WTC11 (cell line): ENCODE measurements around the gene CIRBP. TPM values are rescaled to one million over a fixed set of nuclear protein-coding genes. Genes with fewer than 3 reads are reported as not detected.

Source experiments
- ATAC-seq: fragments of 200-7000 bp; cut with Tn5 transposase; 2 replicates; pipeline ENCODE4 v1.10.0; 2021; ENCODE audit warnings: mild to moderate bottlenecking, moderate library complexity
- CTCF ChIA-PET: fragments of 300-600 bp; sonication (Branson Sonifier 250); formaldehyde crosslinking; loops from one replicate; lab custom pipeline; 2021; ENCODE audit warnings: antibody characterized with exemption; lab: Charles Lee
- POLR2A ChIA-PET: fragments of 350-600 bp; sonication (Branson Sonifier 250); formaldehyde crosslinking; loops from one replicate; lab custom pipeline; 2021; ENCODE audit warnings: antibody characterized with exemption; lab: Charles Lee
- DNase-seq: peaks from one replicate; pipeline ENCODE4 v3.0.0; 2021; ENCODE audit warnings: low spot score
- H3K27ac Mint-ChIP-seq: 2 replicates; pipeline ENCODE4 v1.8.0; 2021; ENCODE audit warnings: mixed read lengths
- H3K27me3 Mint-ChIP-seq: 2 replicates; pipeline ENCODE4 v1.8.0; 2021; ENCODE audit warnings: low read depth, mild to moderate bottlenecking, moderate library complexity, mixed read lengths
- H3K36me3 Mint-ChIP-seq: 2 replicates; pipeline ENCODE4 v1.8.0; 2021; ENCODE audit warnings: mixed read lengths
- H3K4me1 Mint-ChIP-seq: 2 replicates; pipeline ENCODE4 v1.8.0; 2022; ENCODE audit warnings: mixed read lengths
- H3K4me3 Mint-ChIP-seq: 2 replicates; pipeline ENCODE4 v1.8.0; 2021; ENCODE audit warnings: mild to moderate bottlenecking, moderate library complexity, mixed read lengths
- H3K9me3 Mint-ChIP-seq: 2 replicates; pipeline ENCODE4 v1.8.0; 2021; ENCODE audit warnings: mixed read lengths
- ATF2 ChIP-seq: sonication (generic); formaldehyde crosslinking; IDR thresholded peaks from 2 replicates; pipeline ENCODE4 v1.8.1; 2022; ENCODE audit warnings: low read depth, missing genetic modification reagents, borderline replicate concordance
- CBFB ChIP-seq: sonication (generic); formaldehyde crosslinking; IDR thresholded peaks from 2 replicates; pipeline ENCODE4 v1.8.1; 2022; ENCODE audit warnings: mild to moderate bottlenecking, low read depth, missing genetic modification reagents
- E2F5 ChIP-seq: sonication (generic); formaldehyde crosslinking; IDR thresholded peaks from 2 replicates; pipeline ENCODE4 v1.8.1; 2022; ENCODE audit warnings: mild to moderate bottlenecking, moderate library complexity, missing genetic modification reagents
- GTF2I ChIP-seq: fragments of 250-450 bp; sonication (Bioruptor Pico); conservative IDR thresholded peaks from 2 replicates; pipeline ENCODE4 v1.4.0; 2021; ENCODE audit warnings: mild to moderate bottlenecking
- IRF2 ChIP-seq: sonication (generic); formaldehyde crosslinking; IDR thresholded peaks from 2 replicates; pipeline ENCODE4 v1.8.0; 2022; ENCODE audit warnings: low read depth, missing genetic modification reagents, borderline replicate concordance
- MLX ChIP-seq: sonication (generic); formaldehyde crosslinking; IDR thresholded peaks from 2 replicates; pipeline ENCODE4 v1.8.1; 2023; ENCODE audit warnings: mild to moderate bottlenecking, missing genetic modification reagents, moderate library complexity
- SOX15 ChIP-seq: fragments of 250-450 bp; sonication (Bioruptor Pico); IDR thresholded peaks from 2 replicates; pipeline ENCODE4 v1.9.0; 2021; ENCODE audit warnings: mild to moderate bottlenecking
- TEAD1 ChIP-seq: sonication (generic); formaldehyde crosslinking; IDR thresholded peaks from 2 replicates; pipeline ENCODE4 v1.8.0; 2022; ENCODE audit warnings: mild to moderate bottlenecking, missing genetic modification reagents
- ZNF219 ChIP-seq: sonication (generic); formaldehyde crosslinking; IDR thresholded peaks from 2 replicates; pipeline ENCODE4 v1.8.0; 2023; ENCODE audit warnings: missing genetic modification reagents, mild to moderate bottlenecking, borderline replicate concordance
- ZNF425 ChIP-seq: fragments of 250-450 bp; sonication (Bioruptor Pico); conservative IDR thresholded peaks from 2 replicates; pipeline ENCODE4 v1.9.0; 2021; ENCODE audit warnings: mild to moderate bottlenecking
- total RNA-seq: library from RNA; stranded (reverse); gene quantifications from 3 replicates; pipeline ENCODE4 v1.2.3, GENCODE V29; 2021
- TF ChIP-seq, protein P1 (sequence below): sonication (generic); formaldehyde crosslinking; IDR thresholded peaks from 2 replicates; pipeline ENCODE4 v1.8.0; 2022; ENCODE audit warnings: mild to moderate bottlenecking, missing genetic modification reagents
- TF ChIP-seq, protein P2 (sequence below): sonication (generic); formaldehyde crosslinking; IDR thresholded peaks from 2 replicates; pipeline ENCODE4 v1.8.1; 2023; ENCODE audit warnings: mild to moderate bottlenecking, missing genetic modification reagents, moderate library complexity
- TF ChIP-seq, protein P3 (sequence below): fragments of 250-450 bp; sonication (Bioruptor Pico); IDR thresholded peaks from 2 replicates; pipeline ENCODE4 v1.8.0; 2021; ENCODE audit warnings: mild to moderate bottlenecking
- TF ChIP-seq, protein P4 (sequence below): sonication (generic); formaldehyde crosslinking; IDR thresholded peaks from 2 replicates; pipeline ENCODE4 v1.8.1; 2023; ENCODE audit warnings: mild to moderate bottlenecking, missing genetic modification reagents

The CIRBP gene
- total RNA-seq, 1 experiment from 2014 or later: 298 TPM

GRCh38 chr19:1235625-1236538, 33.2 kb upstream of the CIRBP start:
- no peaks in the 10 kb centered on the region for H3K9me3 Mint-ChIP-seq
- no peaks in the 10 kb centered on the region for H3K36me3 Mint-ChIP-seq
- no peak for ATAC-seq
- H3K27ac Mint-ChIP-seq: no peak overlapping the region
- CTCF ChIA-PET: interaction anchor here (0.9 to 1.6 kb wide), 5 partner anchors 8 to 122 kb away, joined by 3 to 6 read pairs (median 5); no protein-coding TSS in a partner anchor
- H3K27me3 Mint-ChIP-seq: peaks cover 2% of the 10 kb centered on the region; the same call in 1 of the 2 replicates
- TF ChIP-seq SOX15 (CRISPR knock-in tag) (no peak), E2F5 (CRISPR knock-in tag) (0 out of 2 replicates have a peak, but pooled peaks have one; percentile 19)
- TF ChIP-seq, all 79 proteins: peak for 1
- POLR2A ChIA-PET: interaction anchor here (0.6 kb wide), 1 partner anchor 24 kb away, joined by 14 read pairs; no protein-coding TSS in a partner anchor
- Mint-ChIP-seq H3K4me3 (peak overlapping the region; percentile 41), H3K4me1 (peaks cover 12% of the 10 kb centered on the region)
- no peak for DNase-seq

DNA sequence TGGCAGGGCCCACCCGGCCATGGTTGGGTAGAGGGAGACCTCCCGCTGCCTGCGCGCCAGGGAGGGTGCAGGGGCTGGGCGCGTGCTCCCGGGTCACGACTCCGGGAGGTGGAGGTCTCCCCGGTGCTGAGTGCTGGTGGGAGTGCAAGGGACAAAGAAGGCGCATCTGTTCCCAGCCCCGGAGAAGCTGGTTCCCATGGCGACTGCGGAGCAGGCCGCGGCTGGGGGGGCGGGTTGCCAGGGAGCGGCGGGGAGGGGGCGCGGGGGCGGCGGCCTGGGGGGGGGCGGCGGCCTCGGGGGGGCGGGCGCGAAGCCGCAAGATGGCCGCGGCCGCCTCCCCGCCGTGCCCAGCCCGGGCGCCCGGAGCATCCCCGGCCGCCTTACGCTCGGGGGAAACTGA, 32.6 kb upstream of the CIRBP start:
- DNase-seq (peak; percentile 39), ATAC-seq (no peak)
- H3K27me3 Mint-ChIP-seq: peaks cover 4% of the 10 kb centered on the region; the same call in 1 of the 2 replicates
- TF ChIP-seq TEAD1 (CRISPR knock-in tag) (no peak), ZNF219 (CRISPR knock-in tag) (no peak)
- TF ChIP-seq, protein P1, sequence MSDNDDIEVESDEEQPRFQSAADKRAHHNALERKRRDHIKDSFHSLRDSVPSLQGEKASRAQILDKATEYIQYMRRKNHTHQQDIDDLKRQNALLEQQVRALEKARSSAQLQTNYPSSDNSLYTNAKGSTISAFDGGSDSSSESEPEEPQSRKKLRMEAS (CRISPR knock-in tag): peak; percentile 8; the same call in 1 of the 2 replicates
- TF ChIP-seq, protein P2, sequence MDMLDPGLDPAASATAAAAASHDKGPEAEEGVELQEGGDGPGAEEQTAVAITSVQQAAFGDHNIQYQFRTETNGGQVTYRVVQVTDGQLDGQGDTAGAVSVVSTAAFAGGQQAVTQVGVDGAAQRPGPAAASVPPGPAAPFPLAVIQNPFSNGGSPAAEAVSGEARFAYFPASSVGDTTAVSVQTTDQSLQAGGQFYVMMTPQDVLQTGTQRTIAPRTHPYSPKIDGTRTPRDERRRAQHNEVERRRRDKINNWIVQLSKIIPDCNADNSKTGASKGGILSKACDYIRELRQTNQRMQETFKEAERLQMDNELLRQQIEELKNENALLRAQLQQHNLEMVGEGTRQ: no peak
- ChIA-PET POLR2A (no interaction called here), CTCF (interaction anchor here (0.9 to 1.6 kb wide), 5 partner anchors 8 to 123 kb away, joined by 3 to 6 read pairs (median 5); no protein-coding TSS in a partner anchor)
- peak overlapping the region; percentile 41 for H3K4me3 Mint-ChIP-seq
- no peaks in the 10 kb centered on the region for H3K9me3 Mint-ChIP-seq
- H3K4me1 Mint-ChIP-seq: peaks cover 15% of the 10 kb centered on the region
- no peaks in the 10 kb centered on the region for H3K36me3 Mint-ChIP-seq
- H3K27ac Mint-ChIP-seq: no peak overlapping the region

GRCh38 chr19:1237027-1237659, 32.0 kb upstream of the CIRBP start:
- DNase-seq (peak; percentile 36), ATAC-seq (no peak)
- Mint-ChIP-seq H3K4me3 (peak overlapping the region; percentile 54), H3K27ac (no peak overlapping the region), H3K36me3 (no peaks in the 10 kb centered on the region), H3K27me3 (peaks cover 4% of the 10 kb centered on the region; the same call in 1 of the 2 replicates), H3K4me1 (peaks cover 15% of the 10 kb centered on the region), H3K9me3 (no peaks in the 10 kb centered on the region)
- ChIA-PET POLR2A (no interaction called here), CTCF (interaction anchor here (1.0 to 1.6 kb wide), 4 partner anchors 15 to 124 kb away, joined by 3 to 6 read pairs (median 4); no protein-coding TSS in a partner anchor)
- no peak for TF ChIP-seq CBFB (CRISPR knock-in tag)
- no peak for TF ChIP-seq ZNF219 (CRISPR knock-in tag)
- no peak for TF ChIP-seq ATF2
- TF ChIP-seq, protein P3, sequence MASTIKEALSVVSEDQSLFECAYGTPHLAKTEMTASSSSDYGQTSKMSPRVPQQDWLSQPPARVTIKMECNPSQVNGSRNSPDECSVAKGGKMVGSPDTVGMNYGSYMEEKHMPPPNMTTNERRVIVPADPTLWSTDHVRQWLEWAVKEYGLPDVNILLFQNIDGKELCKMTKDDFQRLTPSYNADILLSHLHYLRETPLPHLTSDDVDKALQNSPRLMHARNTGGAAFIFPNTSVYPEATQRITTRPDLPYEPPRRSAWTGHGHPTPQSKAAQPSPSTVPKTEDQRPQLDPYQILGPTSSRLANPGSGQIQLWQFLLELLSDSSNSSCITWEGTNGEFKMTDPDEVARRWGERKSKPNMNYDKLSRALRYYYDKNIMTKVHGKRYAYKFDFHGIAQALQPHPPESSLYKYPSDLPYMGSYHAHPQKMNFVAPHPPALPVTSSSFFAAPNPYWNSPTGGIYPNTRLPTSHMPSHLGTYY (CRISPR knock-in tag): no peak
- no peak for TF ChIP-seq IRF2 (CRISPR knock-in tag)
- TF ChIP-seq MLX (CRISPR knock-in tag): no peak
- TF ChIP-seq, protein P2: no peak
- no peak for TF ChIP-seq GTF2I (CRISPR knock-in tag)
- no peak for TF ChIP-seq E2F5 (CRISPR knock-in tag)
- TF ChIP-seq ZNF425 (CRISPR knock-in tag): no peak
- TF ChIP-seq, protein P4, sequence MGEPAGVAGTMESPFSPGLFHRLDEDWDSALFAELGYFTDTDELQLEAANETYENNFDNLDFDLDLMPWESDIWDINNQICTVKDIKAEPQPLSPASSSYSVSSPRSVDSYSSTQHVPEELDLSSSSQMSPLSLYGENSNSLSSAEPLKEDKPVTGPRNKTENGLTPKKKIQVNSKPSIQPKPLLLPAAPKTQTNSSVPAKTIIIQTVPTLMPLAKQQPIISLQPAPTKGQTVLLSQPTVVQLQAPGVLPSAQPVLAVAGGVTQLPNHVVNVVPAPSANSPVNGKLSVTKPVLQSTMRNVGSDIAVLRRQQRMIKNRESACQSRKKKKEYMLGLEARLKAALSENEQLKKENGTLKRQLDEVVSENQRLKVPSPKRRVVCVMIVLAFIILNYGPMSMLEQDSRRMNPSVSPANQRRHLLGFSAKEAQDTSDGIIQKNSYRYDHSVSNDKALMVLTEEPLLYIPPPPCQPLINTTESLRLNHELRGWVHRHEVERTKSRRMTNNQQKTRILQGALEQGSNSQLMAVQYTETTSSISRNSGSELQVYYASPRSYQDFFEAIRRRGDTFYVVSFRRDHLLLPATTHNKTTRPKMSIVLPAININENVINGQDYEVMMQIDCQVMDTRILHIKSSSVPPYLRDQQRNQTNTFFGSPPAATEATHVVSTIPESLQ (CRISPR knock-in tag): no peak
